SK-N-SH treated with all-trans-retinoic acid at 6 μM for 48 hours (cell line): ENCODE data around the gene MIX23.

Experiments
- ATAC-seq: fragments of 200-7000 bp; cut with Tn5 transposase; 3 replicates; pipeline ENCODE4 v1.9.1; 2020; ENCODE audit warnings: mild to moderate bottlenecking, moderate library complexity
- ARNTL ChIP-seq: fragments of 450-650 bp; formaldehyde crosslinking; IDR thresholded peaks from 2 replicates; pipeline ENCODE4 v1.5.0; 2020; ENCODE audit warnings: low read depth, mild to moderate bottlenecking, moderate library complexity, borderline replicate concordance
- BACH2 ChIP-seq: fragments of 250-450 bp; sonication (Bioruptor Pico); IDR thresholded peaks from 2 replicates; pipeline ENCODE4 v1.9.0; 2021; ENCODE audit warnings: mild to moderate bottlenecking, borderline replicate concordance
- CREB5 ChIP-seq: fragments of 250-450 bp; sonication (Bioruptor Pico); IDR thresholded peaks from 2 replicates; pipeline ENCODE4 v1.5.1; 2020; ENCODE audit warnings: low read depth, mild to moderate bottlenecking, moderate library complexity
- CSRNP3 ChIP-seq: fragments of 250-450 bp; sonication (Bioruptor Pico); IDR thresholded peaks from 2 replicates; pipeline ENCODE4 v1.5.1; 2021; ENCODE audit warnings: mild to moderate bottlenecking, moderate library complexity
- ESRRG ChIP-seq: fragments of 250-450 bp; sonication (Bioruptor Pico); IDR thresholded peaks from 2 replicates; pipeline ENCODE4 v1.6.1; 2021; ENCODE audit warnings: mild to moderate bottlenecking
- GLIS3 ChIP-seq: fragments of 250-450 bp; sonication (Bioruptor Pico); IDR thresholded peaks from 2 replicates; pipeline ENCODE4 v1.5.0; 2020; ENCODE audit warnings: mild to moderate bottlenecking, moderate library complexity
- ISL1 ChIP-seq: fragments of 250-450 bp; sonication (Bioruptor Pico); IDR thresholded peaks from 2 replicates; pipeline ENCODE4 v2.1.2; 2022; ENCODE audit warnings: mild to moderate bottlenecking, moderate library complexity
- OSR1 ChIP-seq: fragments of 250-450 bp; sonication (Bioruptor Pico); IDR thresholded peaks from 2 replicates; pipeline ENCODE4 v1.8.0; 2022; ENCODE audit warnings: moderate library complexity, mild to moderate bottlenecking, inconsistent platforms
- POU6F1 ChIP-seq: fragments of 250-450 bp; sonication (Bioruptor Pico); IDR thresholded peaks from 2 replicates; pipeline ENCODE4 v1.8.0; 2021; ENCODE audit warnings: low read depth, mild to moderate bottlenecking, moderate library complexity, borderline replicate concordance
- PPARA ChIP-seq: fragments of 250-450 bp; sonication (Bioruptor Pico); IDR thresholded peaks from 2 replicates; pipeline ENCODE4 v1.5.0; 2020; ENCODE audit warnings: mild to moderate bottlenecking, borderline replicate concordance
- RARB ChIP-seq: fragments of 250-450 bp; sonication (Bioruptor Pico); IDR thresholded peaks from 2 replicates; pipeline ENCODE4 v1.8.0; 2021; ENCODE audit warnings: mild to moderate bottlenecking, moderate library complexity
- SNAI2 ChIP-seq: fragments of 250-450 bp; sonication (Bioruptor Pico); IDR thresholded peaks from 2 replicates; pipeline ENCODE4 v1.5.0; 2020; ENCODE audit warnings: mild to moderate bottlenecking, moderate library complexity
- TOX ChIP-seq: fragments of 250-450 bp; sonication (Bioruptor Pico); IDR thresholded peaks from 2 replicates; pipeline ENCODE4 v1.8.0; 2021; ENCODE audit warnings: mild to moderate bottlenecking, moderate library complexity, borderline replicate concordance
- TSHZ2 ChIP-seq: fragments of 250-450 bp; sonication (Bioruptor Pico); IDR thresholded peaks from 2 replicates; pipeline ENCODE4 v1.5.0; 2020; ENCODE audit warnings: mild to moderate bottlenecking, moderate library complexity
- ZC3H10 ChIP-seq: fragments of 250-450 bp; sonication (Bioruptor Pico); IDR thresholded peaks from 2 replicates; pipeline ENCODE4 v1.5.1; 2021; ENCODE audit warnings: mild to moderate bottlenecking, moderate library complexity
- ZFP3 ChIP-seq: fragments of 250-450 bp; sonication (Bioruptor Pico); IDR thresholded peaks from 2 replicates; pipeline ENCODE4 v1.5.0; 2020; ENCODE audit warnings: mild to moderate bottlenecking, moderate library complexity
- ZFP30 ChIP-seq: fragments of 450-650 bp; formaldehyde crosslinking; IDR thresholded peaks from 2 replicates; pipeline ENCODE4 v1.5.0; 2022; ENCODE audit warnings: mild to moderate bottlenecking, moderate library complexity
- ZNF565 ChIP-seq: fragments of 450-650 bp; formaldehyde crosslinking; conservative IDR thresholded peaks from 2 replicates; pipeline ENCODE4 v1.5.0; 2020; ENCODE audit warnings: low read depth, mild to moderate bottlenecking, moderate library complexity
- ZNF70 ChIP-seq: fragments of 450-650 bp; formaldehyde crosslinking; IDR thresholded peaks from 2 replicates; pipeline ENCODE4 v1.5.0; 2020; ENCODE audit warnings: mild to moderate bottlenecking, moderate library complexity
- ZNF8 ChIP-seq: fragments of 450-650 bp; formaldehyde crosslinking; IDR thresholded peaks from 2 replicates; pipeline ENCODE4 v1.5.0; 2020; ENCODE audit warnings: mild to moderate bottlenecking, moderate library complexity

The MIX23 gene

GRCh38 chr3:122414391-122414790 lies 31.4 kb upstream of the MIX23 start (continued):
- TF ChIP-seq TSHZ2 (CRISPR knock-in tag) (no peak), ZNF70 (no peak), PPARA (no peak), ZFP3 (CRISPR knock-in tag) (no peak), ZNF565 (CRISPR knock-in tag) (no peak), ESRRG (CRISPR knock-in tag) (no peak), SNAI2 (no peak), ARNTL (CRISPR knock-in tag) (no peak)

- ATAC-seq = no peak
- TF ChIP-seq RARB (CRISPR knock-in tag) = no peak
- TF ChIP-seq CREB5 (CRISPR knock-in tag) = no peak
- TF ChIP-seq ZFP3 (CRISPR knock-in tag) = no peak
- no peak for TF ChIP-seq ESRRG (CRISPR knock-in tag)
- no peak for TF ChIP-seq ISL1 (CRISPR knock-in tag)
- TF ChIP-seq, all 23 proteins: peak for 0
These were observed 27.6 kb upstream of the MIX23 start for GRCh38 chr3:122410639-122411038.

- TF ChIP-seq POU6F1 (CRISPR knock-in tag) (no peak), GLIS3 (no peak), ZNF8 (CRISPR knock-in tag) (no peak), ISL1 (CRISPR knock-in tag) (no peak), TSHZ2 (CRISPR knock-in tag) (no peak)
- no peak for ATAC-seq
These were observed 27.1 kb upstream of the MIX23 start for GRCh38 chr3:122410111-122410510.

GRCh38 chr3:122409446-122409845 lies 26.4 kb upstream of the MIX23 start:
- ATAC-seq = no peak
- TF ChIP-seq ZFP3 (CRISPR knock-in tag) = no peak
- TF ChIP-seq OSR1 (CRISPR knock-in tag) = no peak
- no peak for TF ChIP-seq ISL1 (CRISPR knock-in tag)
- no peak for TF ChIP-seq ZNF70
- TF ChIP-seq CSRNP3 = no peak
- TF ChIP-seq POU6F1 (CRISPR knock-in tag) = no peak
- no peak for TF ChIP-seq ZC3H10 (CRISPR knock-in tag)
- no peak for TF ChIP-seq TSHZ2 (CRISPR knock-in tag)
- TF ChIP-seq ZFP30 (CRISPR knock-in tag) = no peak
- TF ChIP-seq ZNF565 (CRISPR knock-in tag) = no peak
- no peak for TF ChIP-seq BACH2
- no peak for TF ChIP-seq ESRRG (CRISPR knock-in tag)
- TF ChIP-seq CREB5 (CRISPR knock-in tag) = no peak
- no peak for TF ChIP-seq TOX (CRISPR knock-in tag)
